ENCODE measurements around the gene TIMELESS.

- TF ChIP-seq, protein P1, sequence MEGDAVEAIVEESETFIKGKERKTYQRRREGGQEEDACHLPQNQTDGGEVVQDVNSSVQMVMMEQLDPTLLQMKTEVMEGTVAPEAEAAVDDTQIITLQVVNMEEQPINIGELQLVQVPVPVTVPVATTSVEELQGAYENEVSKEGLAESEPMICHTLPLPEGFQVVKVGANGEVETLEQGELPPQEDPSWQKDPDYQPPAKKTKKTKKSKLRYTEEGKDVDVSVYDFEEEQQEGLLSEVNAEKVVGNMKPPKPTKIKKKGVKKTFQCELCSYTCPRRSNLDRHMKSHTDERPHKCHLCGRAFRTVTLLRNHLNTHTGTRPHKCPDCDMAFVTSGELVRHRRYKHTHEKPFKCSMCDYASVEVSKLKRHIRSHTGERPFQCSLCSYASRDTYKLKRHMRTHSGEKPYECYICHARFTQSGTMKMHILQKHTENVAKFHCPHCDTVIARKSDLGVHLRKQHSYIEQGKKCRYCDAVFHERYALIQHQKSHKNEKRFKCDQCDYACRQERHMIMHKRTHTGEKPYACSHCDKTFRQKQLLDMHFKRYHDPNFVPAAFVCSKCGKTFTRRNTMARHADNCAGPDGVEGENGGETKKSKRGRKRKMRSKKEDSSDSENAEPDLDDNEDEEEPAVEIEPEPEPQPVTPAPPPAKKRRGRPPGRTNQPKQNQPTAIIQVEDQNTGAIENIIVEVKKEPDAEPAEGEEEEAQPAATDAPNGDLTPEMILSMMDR (IDR thresholded peaks at IDR 0.05): peak in 2 of 4 experiments; percentile 27 to 67
- no peak for TF ChIP-seq EP300 (IDR thresholded peaks at IDR 0.05)
- peak; percentile 87 to 89 for TF ChIP-seq POLR2A (IDR thresholded peaks at IDR 0.05)
- peak; percentile 94 for TF ChIP-seq POLR2AphosphoS5 (IDR thresholded peaks at IDR 0.05)
Observed at GRCh38 chr12:56468216-56469006, 19.2 kb upstream of the TIMELESS start, which contains the start of gene SPRYD4.

Measured in gastroesophageal sphincter (tissue), 3 donors.